OCI-M2 (cell line): ENCODE data around the gene PRSS3.
A peak's percentile ranks its signal among the peaks of the same experiment; 100 is the strongest.
"Not testable (repeated sequence)": the region's sequence is repeated elsewhere in the genome, so short reads cannot be mapped to it uniquely, and the experiment has no call there.

Source experiments
- DNase-seq: peaks from one replicate; lab custom pipeline; 2025; ENCODE audit not compliant: unreplicated experiment; lab: John Stamatoyannopoulos, UW

Gene PRSS3

DNA sequence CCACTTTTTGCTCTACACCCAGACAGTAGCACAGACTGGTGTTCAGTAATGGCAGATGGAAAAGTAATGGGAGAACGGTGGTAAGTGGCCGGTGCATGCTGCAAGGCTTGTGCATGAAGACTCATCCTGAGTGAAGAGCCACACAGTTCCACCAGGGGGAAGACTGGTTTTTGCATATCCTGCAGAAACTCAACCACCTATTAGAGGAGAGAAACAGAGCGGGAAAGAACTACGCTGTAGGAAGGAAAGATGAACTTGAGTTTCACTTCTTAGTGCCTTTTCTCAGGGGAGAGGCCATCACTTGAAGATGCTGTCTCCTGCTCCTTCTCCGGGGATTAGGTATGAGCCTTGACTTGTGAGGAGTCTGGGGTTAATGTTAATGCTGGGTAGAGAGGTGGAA, 9.4 kb upstream of the PRSS3 start:
- no peak for DNase-seq

DNA sequence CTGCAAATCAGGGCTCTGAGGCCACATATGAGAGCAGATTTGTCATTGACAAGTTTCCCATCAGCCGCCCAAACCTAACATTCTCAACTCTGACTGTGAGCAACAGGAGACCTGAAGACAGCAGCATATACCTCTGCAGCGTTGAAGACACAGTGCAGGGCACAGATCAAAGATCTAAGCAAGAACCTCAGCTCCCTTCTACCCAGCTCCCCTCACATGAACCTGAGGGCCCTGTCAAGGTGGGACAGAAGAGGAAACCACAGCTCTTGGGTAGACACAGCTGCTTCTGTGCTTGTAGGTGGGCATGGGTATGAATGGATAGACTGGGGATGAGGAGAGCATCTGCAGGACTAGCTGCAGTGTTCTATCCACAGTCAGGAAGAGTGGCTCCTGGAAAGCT, 8.7 kb upstream of the PRSS3 start:
- DNase-seq: no peak

DNA sequence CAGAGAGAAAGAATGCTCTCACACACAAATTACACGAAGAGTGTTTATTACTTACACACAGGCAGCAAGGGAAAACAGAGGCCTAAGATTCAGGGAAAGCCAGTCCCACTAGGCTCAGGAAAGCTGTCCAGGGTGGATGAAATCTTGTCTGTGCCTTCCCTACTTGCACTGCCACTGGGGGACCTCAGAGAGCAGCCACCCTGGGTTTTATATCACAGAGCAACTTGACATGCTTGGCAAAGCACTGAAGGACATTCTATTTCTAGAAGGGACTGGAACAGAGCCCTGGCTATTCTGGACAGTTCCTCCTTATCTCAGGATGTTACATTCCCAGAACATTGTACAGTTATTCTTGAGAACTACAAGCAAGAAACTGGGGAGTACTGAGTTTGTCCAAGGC, 7.5 kb upstream of the PRSS3 start:
- DNase-seq: no peak

DNA sequence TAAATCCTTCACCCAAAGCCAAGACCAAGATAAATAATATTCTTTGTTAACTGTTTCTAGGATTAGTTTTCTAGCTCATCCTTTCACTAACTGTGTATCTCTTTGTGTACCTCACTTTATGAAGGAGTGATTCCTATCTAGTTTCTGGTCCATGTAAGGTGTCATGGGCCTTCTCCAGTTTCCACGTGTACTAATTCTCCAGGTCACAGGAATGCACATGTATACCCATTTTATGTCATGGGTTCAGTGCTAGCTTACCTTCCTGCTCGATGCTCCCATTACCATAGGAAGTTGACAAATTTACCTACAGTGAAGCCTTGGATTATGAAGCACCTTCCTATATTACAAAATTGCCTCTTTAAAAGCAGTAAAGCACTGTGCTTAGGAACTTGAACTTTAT, 5.9 kb upstream of the PRSS3 start:
- not testable (repeated sequence) for DNase-seq

DNA sequence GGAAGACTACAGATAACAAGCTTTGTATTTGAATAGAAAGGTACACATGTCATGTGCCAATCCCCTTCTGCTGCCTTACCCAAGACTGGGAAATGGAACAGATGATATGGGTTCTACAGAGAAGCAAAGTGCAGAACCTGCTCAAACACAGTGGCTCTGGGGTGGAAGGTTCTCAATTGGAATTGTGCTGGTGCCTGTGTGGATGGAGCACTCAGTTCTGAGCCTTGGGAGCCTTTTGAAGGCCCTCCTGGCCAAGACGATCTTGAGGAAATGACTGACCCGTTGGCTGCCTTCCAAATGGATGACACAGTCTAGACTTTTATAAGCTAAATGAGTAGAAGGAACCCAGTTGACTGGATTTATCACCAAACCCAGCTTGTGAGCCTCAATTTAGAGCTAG, 4.2 kb upstream of the PRSS3 start:
- no peak for DNase-seq

DNA sequence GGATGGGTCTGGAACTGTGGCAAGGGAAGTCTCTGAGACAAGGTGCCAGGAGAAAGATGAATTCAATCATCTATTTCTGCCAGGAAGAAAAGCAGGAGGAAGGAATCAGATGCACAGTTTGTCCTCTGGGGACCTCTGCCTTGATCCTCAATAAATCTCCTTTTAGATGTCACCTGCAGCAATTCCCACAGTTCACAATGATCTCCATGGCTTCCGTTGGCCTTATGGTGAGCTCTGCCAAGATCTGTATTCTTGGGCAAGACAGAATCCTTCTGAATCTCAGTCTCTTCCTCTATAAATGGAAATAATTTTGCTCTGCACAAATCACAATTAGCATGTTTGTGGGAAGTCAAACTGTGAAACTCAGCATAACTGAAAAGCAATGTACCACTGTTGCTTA, 1.9 kb upstream of the PRSS3 start:
- not testable (repeated sequence) for DNase-seq

DNA sequence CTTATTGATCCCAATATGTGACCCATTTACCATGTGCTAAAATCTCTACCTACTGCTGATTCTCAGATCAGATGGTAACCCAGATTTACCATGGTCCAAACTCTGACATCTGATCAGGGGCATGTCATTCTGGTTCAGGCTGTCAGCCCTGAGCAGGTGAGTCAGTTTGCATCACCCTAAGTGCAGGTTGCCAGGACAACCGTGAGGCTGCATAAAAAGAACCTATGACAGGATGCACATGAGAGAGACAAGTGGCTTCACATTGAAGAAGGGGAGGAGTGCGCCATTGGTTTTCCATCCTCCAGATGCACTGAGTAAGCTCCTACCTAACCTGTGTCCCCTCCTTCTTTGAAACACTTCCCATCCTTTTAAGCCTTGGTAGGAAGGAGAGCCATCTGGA, 801 bp upstream of the PRSS3 start:
- DNase-seq: no peak

DNA sequence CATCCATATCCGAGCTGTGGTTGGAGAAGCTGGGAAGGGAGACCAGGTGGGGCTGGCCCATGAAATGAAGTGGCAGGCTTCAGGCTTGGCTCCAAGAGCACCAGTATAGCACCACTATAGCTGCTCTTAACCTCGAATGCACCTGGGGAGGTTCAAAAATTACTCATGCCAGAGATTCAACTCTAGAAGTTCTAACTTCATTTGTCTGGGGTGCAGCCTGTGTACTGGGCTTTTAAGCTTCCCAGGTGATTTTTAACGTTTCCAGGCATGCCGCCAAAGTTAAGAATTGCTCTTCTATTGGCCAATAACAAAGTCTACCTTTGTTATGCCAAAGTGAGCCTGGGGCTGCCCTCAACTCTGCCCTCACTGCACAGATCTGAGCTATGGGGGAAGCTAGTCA, 458 bp downstream of the PRSS3 start:
- no peak for DNase-seq

DNA sequence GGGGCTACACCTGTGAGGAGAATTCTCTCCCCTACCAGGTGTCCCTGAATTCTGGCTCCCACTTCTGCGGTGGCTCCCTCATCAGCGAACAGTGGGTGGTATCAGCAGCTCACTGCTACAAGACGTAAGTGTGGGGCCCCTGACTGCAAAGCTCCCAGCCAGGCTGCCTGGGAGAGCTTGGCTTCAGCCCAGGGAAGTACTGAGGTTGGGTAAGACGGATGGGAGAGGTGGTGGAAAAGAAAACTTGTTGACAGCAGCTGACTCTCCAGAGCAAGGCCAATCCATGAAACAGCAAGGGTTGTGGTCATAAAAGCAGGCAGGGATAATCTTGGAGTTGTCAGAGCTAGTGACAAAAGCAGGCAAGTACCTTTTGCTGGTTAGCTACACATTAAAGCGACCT, 1.3 kb downstream of the PRSS3 start:
- not testable (repeated sequence) for DNase-seq

DNA sequence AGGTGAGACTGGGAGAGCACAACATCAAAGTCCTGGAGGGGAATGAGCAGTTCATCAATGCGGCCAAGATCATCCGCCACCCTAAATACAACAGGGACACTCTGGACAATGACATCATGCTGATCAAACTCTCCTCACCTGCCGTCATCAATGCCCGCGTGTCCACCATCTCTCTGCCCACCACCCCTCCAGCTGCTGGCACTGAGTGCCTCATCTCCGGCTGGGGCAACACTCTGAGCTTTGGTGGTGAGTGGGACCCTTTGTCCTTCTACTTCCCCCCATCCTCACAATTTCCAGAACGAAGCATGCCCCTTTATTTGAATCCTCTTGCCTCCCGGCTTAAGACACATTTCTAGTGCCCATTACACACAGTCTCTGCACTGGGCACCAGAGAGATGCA, 2.5 kb downstream of the PRSS3 start:
- no peak for DNase-seq

DNA sequence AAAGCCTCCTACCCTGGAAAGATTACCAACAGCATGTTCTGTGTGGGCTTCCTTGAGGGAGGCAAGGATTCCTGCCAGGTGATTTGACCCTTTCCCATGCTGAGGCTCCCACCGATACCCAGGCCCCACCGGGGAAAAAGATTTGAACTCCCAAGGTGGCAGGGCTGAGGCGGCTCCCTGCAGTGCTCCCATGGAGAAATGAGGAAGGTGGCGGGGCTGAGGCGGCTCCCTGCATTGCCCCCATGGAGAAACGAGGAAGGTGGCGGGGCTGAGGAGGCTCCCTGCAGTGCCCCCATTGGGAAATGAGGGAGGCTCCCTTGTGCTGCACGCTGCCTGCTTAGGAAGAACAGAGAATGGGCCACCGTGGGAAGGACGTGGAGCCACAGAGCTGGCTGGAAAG, 3.2 kb downstream of the PRSS3 start:
- DNase-seq: no peak

DNA sequence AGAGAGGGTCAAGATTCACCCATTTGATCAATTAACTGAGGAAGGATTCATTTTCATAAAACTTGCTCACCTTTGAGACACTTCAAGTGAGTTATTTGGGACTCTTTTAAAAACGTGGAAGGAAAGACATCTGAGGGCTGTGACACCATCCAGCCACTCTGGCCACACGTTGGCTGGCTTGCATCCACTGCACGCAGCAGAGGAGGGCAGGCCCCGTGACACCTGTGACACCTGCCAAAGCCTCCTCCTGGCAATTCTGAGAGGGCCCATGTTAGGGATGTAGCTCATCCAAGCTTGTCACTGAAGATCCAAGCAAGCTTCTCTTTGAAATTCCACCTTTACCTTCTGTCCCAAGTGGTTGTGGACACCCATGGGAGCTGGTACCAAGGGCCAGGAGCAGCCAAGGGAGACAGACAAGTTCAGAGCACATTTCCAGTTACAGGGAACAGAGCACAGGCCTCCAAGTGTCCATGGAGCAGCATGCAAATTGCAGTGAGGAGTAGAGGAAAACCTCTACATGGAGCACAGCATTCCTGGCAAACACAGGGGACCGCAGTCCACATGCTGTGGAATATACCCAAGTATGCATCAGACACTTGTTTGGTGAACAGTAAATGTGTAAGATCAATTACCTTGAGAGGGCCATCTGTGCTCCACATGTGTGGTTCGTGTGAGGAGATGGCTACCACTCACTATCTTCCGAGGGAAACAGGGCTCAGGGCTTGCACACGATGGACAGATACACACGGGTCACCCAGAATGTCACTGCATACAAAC, 4.8 kb downstream of the PRSS3 start:
- no peak for DNase-seq

DNA sequence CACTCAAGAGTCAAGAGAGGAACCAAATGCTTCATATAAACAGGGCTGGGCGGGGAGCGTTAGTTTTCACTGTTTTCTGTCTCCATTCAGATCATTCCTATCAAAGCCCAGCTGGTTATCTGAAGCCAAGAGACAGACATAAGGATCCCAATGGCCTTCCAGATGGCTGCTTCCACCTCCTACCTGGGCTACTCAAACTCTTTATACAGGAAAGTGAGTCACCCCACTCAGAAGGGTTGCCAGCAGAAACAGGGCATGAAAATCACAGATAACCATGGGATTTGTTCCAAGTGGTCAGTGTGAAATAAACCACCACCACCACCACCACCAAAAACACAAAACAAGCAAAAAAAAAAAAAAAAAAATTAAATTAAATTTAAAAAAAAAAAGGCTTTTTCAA, 5.5 kb downstream of the PRSS3 start:
- DNase-seq: no peak

DNA sequence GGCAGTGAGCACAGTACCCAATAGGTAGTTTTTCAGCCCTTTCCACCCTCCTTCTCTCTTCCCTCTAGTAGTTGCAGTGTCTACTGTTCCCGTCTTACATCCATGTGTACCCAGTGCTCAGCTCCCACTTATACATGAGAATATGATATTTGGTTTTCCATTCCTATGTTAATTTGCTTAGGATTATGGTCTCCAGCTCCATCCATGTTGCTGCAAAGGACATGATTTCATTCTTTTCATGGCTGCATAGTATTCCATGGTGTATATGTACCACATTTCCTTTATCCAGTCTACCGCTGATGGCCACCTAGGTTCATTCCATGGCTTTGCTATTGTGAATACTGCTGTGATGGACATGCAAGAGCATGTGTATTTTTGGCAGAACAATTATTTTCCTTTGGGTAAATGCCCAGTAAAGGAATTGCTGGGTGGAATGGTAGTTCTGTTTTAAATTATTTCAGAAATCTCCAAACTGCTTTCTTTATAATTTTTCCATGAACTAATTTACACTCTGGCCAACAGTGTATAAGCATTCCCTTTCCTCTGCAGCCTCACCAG, 6.7 kb downstream of the PRSS3 start:
- not testable (repeated sequence) for DNase-seq

DNA sequence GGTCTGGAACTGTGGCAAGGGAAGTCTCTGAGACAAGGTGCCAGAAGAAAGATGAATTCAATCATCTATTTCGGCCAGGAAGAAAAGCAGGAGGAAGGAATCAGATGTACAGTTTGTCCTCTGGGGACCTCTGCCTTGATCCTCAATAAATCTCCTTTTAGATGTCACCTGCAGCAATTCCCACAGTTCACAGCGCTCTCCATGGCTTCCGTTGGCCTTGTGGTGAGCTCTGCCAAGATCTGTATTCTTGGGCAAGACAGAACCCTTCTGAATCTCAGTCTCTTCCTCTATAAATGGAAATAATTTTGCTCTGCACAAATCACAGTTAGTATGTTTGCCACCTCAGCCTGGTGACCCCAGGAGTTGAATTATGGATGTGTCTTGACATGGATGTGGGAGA, 8.8 kb downstream of the PRSS3 start:
- not testable (repeated sequence) for DNase-seq

DNA sequence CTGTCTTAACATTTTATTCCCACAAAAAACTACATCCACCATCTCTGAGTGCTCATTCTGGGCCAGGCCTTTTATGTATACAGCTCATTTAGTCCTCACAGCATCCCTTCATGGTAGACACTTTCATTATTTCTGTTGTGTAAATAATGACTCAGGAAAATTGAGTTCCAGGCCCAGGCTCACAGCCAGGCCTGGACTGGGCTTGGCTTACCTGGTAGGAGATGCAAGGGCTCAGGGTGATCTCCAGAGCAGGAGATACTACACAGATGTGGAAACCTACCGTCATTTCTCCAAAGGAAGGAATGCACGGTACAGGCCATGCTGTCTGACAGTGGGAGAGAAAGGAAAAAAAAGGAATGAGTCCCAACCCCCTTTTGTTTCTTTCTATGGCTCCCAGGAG, 11.8 kb downstream of the PRSS3 start:
- DNase-seq: not testable (repeated sequence)

DNA sequence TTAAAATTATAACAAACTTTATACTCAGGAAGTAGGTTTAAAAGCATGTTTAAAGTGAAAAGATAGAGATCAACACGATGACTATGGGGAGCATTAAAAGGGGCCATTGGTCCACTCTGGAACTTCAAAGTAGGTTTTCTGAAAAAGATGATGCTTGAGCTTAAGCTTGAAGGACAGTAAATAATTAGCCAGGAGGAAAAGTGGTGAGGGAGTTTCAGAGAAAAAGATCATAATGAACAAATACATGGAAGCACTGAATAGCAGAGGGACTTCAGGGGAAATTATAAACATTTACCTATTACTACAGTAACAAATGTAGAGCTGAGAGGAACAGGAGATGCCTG, 13.6 kb downstream of the PRSS3 start:
- DNase-seq: not testable (repeated sequence)

DNA sequence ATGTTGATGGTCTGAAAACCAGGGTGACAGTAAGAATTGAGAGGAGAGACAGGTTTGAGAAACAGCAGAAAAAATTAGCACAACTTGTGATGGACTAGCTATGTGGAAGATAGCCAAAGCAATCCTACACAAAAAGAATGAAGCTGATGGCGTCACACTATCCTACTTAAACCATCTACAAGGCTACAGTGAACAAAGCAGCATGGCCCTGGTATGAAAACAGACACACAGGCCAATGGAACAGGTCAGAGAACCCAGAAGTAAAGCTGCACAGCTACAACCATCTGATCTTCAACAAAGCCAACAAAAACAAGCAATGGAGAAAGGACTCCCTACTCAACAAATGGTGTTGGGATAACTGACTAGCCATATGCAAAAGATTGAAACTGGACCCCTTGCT, 14.1 kb downstream of the PRSS3 start:
- DNase-seq: no peak

DNA sequence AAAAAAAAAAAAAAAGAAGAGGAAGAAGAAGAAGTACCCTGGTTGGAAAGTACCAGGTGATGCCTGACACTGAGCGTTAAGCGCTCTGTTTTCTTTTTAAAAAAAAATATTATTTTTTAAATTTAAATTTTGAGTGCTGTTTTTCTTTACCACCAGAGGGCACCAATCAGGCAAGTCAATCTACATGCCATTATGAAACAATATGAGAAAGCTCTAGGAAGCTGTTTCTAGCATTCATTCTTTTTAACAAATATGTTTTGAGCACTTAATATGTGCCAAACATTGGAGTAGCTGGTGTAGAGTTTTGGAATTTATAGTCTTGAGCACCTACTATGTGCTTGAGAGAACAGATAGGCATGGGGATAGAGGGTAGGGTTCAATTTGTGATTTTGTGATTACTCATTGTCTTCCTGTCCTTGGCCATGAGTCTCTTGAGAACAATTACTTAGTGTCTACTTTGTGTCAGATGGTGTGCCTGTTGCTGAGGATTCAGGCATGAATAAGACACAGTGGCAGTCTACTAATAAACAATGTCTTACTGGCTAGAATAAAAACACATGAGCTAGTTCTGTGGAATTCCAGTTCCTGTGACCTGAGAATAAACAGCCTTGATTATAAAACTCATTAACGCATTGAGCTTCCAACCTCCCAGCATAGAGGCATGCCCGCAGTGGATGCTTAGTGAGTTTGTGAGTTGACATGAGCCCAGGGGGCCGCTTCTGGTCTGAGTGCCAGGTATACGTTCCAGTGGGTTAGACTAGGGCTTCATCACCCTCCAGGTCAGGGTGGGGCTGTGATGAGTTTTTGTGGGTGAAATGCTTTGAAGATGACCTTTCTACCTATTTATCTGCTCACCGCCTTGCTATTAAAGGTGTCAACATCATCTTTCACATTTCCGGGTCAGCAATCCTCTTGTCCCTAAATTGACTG, 18.6 kb downstream of the PRSS3 start:
- DNase-seq: no peak

DNA sequence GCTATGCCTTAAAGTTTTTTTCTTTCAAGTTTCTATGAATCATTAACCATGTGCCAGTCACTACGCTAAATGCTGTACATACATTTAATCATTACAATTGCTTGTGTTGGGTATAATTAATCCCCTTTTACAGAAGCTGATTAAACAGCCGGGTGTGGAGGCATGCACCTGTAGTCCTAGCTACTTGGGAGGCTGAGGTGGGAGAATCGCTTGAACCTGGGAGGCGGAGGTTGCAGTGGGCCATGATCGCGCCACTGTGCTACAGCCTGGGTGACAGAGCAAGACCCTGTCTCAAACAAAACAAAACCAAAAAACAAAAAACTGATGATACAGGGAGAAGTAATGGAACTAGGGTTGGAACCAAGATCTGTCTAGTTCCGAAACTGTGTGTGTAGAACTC, 20.4 kb downstream of the PRSS3 start:
- DNase-seq: no peak

DNA sequence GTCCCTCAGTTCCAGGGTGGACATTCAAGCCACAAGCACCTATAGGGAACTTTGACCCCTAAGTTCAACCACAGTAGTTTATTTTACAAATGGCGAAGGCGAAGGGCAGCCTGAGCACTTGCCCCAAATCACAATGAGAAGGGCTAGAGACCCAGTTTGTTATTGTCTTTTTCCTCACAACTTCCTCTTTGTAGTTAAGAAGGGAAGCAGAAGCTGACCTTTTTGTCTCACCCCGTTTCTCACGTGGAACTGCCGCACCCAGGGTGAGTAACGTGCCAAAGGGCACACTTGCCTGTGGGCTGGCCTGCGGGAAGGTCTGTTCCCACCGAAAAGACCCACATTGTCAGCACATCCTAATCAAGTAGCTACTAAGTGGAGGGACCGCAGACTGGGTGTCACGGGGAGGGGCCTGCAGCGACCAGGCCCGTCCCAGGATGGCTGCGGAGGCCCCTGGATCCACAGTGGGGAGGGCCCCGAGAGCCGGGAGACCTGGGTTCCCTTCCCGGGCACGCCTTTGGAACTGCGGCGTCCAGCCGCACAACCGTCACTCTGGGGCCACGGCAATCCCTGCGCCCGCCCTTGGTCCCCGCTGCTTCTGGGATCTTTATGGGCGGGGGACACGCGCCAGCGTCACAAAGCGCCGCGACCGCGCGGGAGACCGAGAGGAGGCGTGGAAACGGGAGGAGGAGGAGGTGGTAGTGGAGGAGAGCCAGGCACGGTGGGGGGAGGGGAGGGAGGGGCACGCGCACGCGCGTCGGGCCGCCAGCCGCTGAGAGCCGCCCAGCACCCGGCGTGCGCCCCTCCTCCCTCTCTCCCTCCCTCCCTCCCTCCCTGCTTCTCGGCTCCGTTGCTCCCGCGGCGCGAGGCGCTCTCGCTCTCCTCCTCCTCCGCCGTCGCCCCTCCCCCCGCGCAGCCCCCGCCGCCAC, 21.2 kb downstream of the PRSS3 start, which contains the start of gene UBE2R2:
Gene UBE2R2 (plus strand): TSS at position 834 of the 926 bp plus-strand sequence. CDS start 598 bp downstream, outside the sequence.
- DNase-seq: peak; percentile 47
